Endodermal cell (in vitro differentiated cells): ENCODE data around the gene PTPRT. TPM values are rescaled to one million over a fixed set of nuclear protein-coding genes. Genes with fewer than 3 reads are reported as not detected.

ENCODE experiments used
- DNase-seq: peaks from one replicate; pipeline ENCODE4 v3.0.0-alpha.2; 2017
- H3K27ac ChIP-seq: 2 replicates; pipeline ENCODE4 v1.5.1; 2013; ENCODE audit warnings: mild to moderate bottlenecking, low read depth, low read length, moderate library complexity
- H3K27me3 ChIP-seq: 2 replicates; pipeline ENCODE4 v1.6.1; 2013; ENCODE audit warnings: mild to moderate bottlenecking, low read length, moderate library complexity; ENCODE audit not compliant: insufficient read depth, control insufficient read depth, poor library complexity, severe bottlenecking
- H3K36me3 ChIP-seq: 2 replicates; pipeline ENCODE4 v1.7.0; 2013; ENCODE audit warnings: mild to moderate bottlenecking, low read length, moderate library complexity; ENCODE audit not compliant: control insufficient read depth, insufficient read depth
- H3K4me1 ChIP-seq: one replicate; pipeline ENCODE4 v1.7.0; 2013; ENCODE audit warnings: low read length; ENCODE audit not compliant: control insufficient read depth, insufficient read depth
- H3K4me3 ChIP-seq: 2 replicates; pipeline ENCODE4 v1.5.1; 2013; ENCODE audit warnings: mild to moderate bottlenecking, low read length, moderate library complexity
- H3K9ac ChIP-seq: 2 replicates; pipeline ENCODE4 v1.6.1; 2013; ENCODE audit warnings: mild to moderate bottlenecking, low read length, moderate library complexity; ENCODE audit not compliant: poor library complexity, severe bottlenecking; ENCODE audit errors: extremely low read depth
- H3K9me3 ChIP-seq: 2 replicates; pipeline ENCODE4 v1.6.1; 2013; ENCODE audit warnings: mild to moderate bottlenecking, low read length, moderate library complexity; ENCODE audit not compliant: control insufficient read depth
- H3K27ac Mint-ChIP-seq: 2 replicates; pipeline ENCODE4 v1.8.0; 2020; ENCODE audit warnings: mixed read lengths
- H3K27me3 Mint-ChIP-seq: 2 replicates; pipeline ENCODE4 v1.8.0; 2021; ENCODE audit warnings: mild to moderate bottlenecking, mixed read lengths; ENCODE audit not compliant: insufficient read depth
- H3K36me3 Mint-ChIP-seq: 2 replicates; pipeline ENCODE4 v1.8.0; 2020; ENCODE audit warnings: low read depth, mixed read lengths
- H3K4me1 Mint-ChIP-seq: 2 replicates; pipeline ENCODE4 v1.8.0; 2020; ENCODE audit warnings: mixed read lengths
- H3K4me3 Mint-ChIP-seq: 2 replicates; pipeline ENCODE4 v1.8.0; 2020; ENCODE audit warnings: mild to moderate bottlenecking, moderate library complexity, mixed read lengths
- H3K9me3 Mint-ChIP-seq: 2 replicates; pipeline ENCODE4 v1.8.0; 2020; ENCODE audit warnings: mild to moderate bottlenecking, mixed read lengths
- CTCF ChIP-seq: fragments of 200-600 bp; sonication (generic); conservative IDR thresholded peaks from 2 replicates; pipeline ENCODE4 v1.5.0; 2021; ENCODE audit warnings: antibody characterized with exemption, mild to moderate bottlenecking
- WGBS, 2 experiments: methylation state at CpG; one replicate each; pipeline versions ENCODE4 v1.1.5 to v1.1.7; 2013; ENCODE audit warnings: missing lambda C conversion rate in 2 of 2, mixed read lengths in 1 of 2; ENCODE audit not compliant: insufficient coverage in 1 of 2, insufficient read length in 1 of 2; 5-methylcytosine and 5-hydroxymethylcytosine counted together
- total RNA-seq, 2 donors: library from RNA; stranded (reverse); fragmentation: NEBNext Ultra II Directional in 1 of 2; extraction: Animal tissue kit (Norgen Biotek cat#: 25700) in 1 of 2; gene quantifications; 2 replicates in 1 of 2; 3 replicates in 1 of 2; pipeline ENCODE4 v1.2.1, GENCODE V29; 2021

The PTPRT gene
- total RNA-seq, 2 donors from 2014 or later = 2.3 to 2.7 TPM

- TF ChIP-seq CTCF = peak; percentile 64
- Histone ChIP-seq H3K27ac (no peak overlapping the region), H3K4me1 (peaks cover 2% of the 10 kb centered on the region), H3K27me3 (peaks cover 4% of the 10 kb centered on the region), H3K9me3 (no peaks in the 10 kb centered on the region), H3K36me3 (no peaks in the 10 kb centered on the region), H3K4me3 (no peak overlapping the region), H3K9ac (no peak overlapping the region)
- DNase-seq = peak; percentile 56
- no peaks in the 10 kb centered on the region for H3K9me3 Mint-ChIP-seq
- 83 to 100% methylated on average over 1 to 2 of the region's 2 CpGs for WGBS, 2 experiments
- H3K36me3 Mint-ChIP-seq = no peaks in the 10 kb centered on the region
- H3K4me1 Mint-ChIP-seq = peaks cover 7% of the 10 kb centered on the region
- H3K27me3 Mint-ChIP-seq = peaks cover 21% of the 10 kb centered on the region
- no peak overlapping the region for H3K27ac Mint-ChIP-seq
- no peak overlapping the region for H3K4me3 Mint-ChIP-seq
These were observed 599.6 kb downstream of the PTPRT start for GRCh38 chr20:42589976-42590639.

- H3K27ac Mint-ChIP-seq = no peak overlapping the region
- no peak overlapping the region for H3K4me3 ChIP-seq
- peaks cover 2% of the 10 kb centered on the region for H3K4me1 ChIP-seq
- whole genome bisulfite sequencing, 2 experiments = 73 to 100% methylated on average over 1 to 2 of the region's 2 CpGs
- H3K27ac ChIP-seq = no peak overlapping the region
- H3K9ac ChIP-seq = no peak overlapping the region
- no peak for DNase-seq
- no peak for TF ChIP-seq CTCF
- H3K4me1 Mint-ChIP-seq = peaks cover 6% of the 10 kb centered on the region
- H3K27me3 ChIP-seq = peaks cover 4% of the 10 kb centered on the region
- no peaks in the 10 kb centered on the region for H3K36me3 ChIP-seq
- no peaks in the 10 kb centered on the region for H3K9me3 ChIP-seq
- H3K4me3 Mint-ChIP-seq = no peak overlapping the region
- no peaks in the 10 kb centered on the region for H3K9me3 Mint-ChIP-seq
- H3K27me3 Mint-ChIP-seq = peaks cover 16% of the 10 kb centered on the region
- H3K36me3 Mint-ChIP-seq = no peaks in the 10 kb centered on the region
These were observed 600.9 kb downstream of the PTPRT start for GRCh38 chr20:42588847-42589246.

GRCh38 chr20:42587427-42587826, 602.3 kb downstream of the PTPRT start:
- Mint-ChIP-seq H3K4me1 (peaks cover 4% of the 10 kb centered on the region), H3K4me3 (no peak overlapping the region), H3K27me3 (peaks cover 11% of the 10 kb centered on the region), H3K36me3 (no peaks in the 10 kb centered on the region), H3K9me3 (no peaks in the 10 kb centered on the region), H3K27ac (peak overlapping the region; percentile 7)
- Histone ChIP-seq H3K4me3 (no peak overlapping the region), H3K36me3 (no peaks in the 10 kb centered on the region), H3K27me3 (peaks cover 4% of the 10 kb centered on the region), H3K4me1 (no peaks in the 10 kb centered on the region), H3K9ac (no peak overlapping the region), H3K9me3 (peaks cover 5% of the 10 kb centered on the region), H3K27ac (no peak overlapping the region)
- TF ChIP-seq CTCF = no peak
- DNase-seq = peak; percentile 55
- 86 to 88% methylated on average over 2 to 7 of the region's 7 CpGs for WGBS, 2 experiments
